GM18499 (cell line): ENCODE measurements around the gene OR5W2.
"Not testable (repeated sequence)": the region's sequence is repeated elsewhere in the genome, so short reads cannot be mapped to it uniquely, and the experiment has no call there.

Source experiments
- ATAC-seq: cut with Tn5 transposase; IDR thresholded peaks from one replicate; pipeline ENCODE4 v1.9.1; 2021; ENCODE audit warnings: moderate number of reproducible peaks; ENCODE audit not compliant: insufficient read depth, unreplicated experiment

The OR5W2 gene

DNA sequence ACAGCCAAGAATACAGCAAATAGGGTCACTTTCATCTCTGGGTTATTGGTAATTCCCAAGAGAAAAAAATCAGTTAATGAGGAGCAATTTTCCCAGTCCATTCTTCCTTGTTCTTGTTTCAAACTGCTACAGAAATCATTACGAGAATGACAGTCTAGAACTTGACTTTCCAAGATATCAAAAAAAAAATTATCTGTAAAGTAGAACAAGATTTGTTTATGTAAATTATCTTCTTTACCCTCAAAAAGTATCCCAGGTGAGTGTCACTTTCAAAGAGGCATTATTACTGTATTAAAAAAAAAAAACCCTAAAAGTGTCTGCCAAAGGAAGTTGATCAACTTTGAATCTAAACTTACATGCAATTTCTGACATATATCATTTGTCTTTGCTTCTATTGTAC, at the start of gene OR5W2:
Gene OR5W2, minus strand, starts transcription at position 101 of the 400 bp plus-strand sequence. Its CDS starts 0 bp downstream, at position 101.
- no peak for ATAC-seq

DNA sequence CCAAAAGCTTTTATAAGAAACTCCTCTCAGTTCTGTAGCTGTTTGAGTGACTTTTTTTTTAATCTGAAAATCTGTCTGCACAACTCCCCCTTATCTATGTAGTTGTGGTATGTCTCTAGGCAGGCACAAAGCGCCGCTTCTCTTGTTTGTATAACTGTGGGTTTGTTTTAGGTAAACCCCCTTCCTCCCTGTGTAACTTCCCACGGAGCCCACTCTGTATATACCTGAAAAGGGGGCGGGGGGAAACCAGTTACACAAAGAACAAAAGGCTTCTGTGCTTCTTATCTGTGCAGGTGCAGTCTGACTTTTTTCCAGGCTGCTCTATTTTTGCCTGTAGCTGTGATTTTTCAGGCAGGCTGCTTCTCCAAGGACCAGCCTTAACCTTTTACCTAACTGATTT, 42.1 kb upstream of the OR5W2 start:
- ATAC-seq: no peak

DNA sequence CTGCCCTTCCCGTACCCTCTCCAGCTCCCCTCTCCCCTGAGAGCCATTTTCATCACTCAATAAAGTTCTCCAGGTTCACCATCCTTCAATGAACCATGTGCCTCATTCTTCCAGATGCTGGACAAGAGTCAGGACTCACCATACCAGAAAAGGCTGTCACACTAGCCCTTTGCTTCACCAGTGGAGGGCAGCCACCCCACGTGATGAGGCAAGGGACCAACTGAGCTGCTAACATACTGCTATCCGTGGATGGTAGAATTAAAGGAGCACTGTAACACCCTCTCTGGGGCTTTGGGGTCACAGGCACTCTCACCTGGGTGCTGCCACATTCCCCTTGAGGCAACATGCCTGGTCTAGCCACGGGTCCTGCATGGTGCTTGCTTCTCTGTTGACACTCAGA, 34.9 kb upstream of the OR5W2 start:
- ATAC-seq: no peak

DNA sequence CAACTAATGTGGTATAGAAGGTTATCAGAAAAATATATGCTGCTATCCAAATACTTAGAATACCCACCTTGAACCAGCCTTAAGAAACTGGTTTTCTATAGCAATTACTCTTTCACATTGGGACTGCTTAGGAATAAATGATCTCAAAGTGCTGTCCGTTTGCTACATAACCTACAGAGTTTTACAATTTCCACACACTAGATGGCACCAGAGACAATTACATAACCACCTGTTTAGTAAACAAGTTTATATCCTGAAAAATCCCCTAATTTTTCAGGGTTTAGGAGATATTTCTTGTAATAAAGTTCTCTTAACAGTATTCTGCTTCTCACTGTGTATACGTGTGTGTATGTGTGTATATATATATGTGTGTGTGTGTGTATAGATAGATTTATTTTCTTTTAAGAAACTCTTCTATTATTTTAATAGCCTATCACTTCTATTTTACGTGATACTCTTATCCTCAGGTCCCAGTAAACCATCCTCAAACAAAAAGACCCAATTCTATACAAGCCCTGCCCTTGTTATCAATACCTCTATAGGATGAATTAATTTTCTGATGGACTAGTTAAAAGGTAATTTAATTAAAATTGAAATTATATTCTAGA, 28.5 kb upstream of the OR5W2 start:
- ATAC-seq: no peak

DNA sequence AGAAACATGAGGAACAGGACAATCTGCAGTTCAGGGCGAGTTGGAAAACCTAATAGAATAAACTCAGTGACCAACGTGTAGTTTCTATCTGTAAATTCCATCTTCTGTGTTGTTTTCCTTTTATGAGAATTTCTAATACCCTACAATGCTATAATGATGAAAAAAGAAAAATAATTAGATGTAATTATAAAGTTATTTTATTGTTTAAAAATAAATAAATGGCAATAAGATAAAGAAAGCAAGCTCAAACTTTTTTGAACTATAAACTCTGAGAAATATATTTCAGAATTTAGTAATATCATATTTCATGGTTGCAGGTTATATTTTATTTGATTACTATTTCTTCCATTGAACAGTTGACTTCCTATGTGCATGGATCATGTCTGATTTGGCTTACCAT, 21.9 kb upstream of the OR5W2 start, which contains the start of gene OR5I1:
Gene OR5I1, minus strand, starts transcription at position 101 of the 400 bp plus-strand sequence. Its CDS starts 0 bp downstream, at position 101.
- no peak for ATAC-seq

DNA sequence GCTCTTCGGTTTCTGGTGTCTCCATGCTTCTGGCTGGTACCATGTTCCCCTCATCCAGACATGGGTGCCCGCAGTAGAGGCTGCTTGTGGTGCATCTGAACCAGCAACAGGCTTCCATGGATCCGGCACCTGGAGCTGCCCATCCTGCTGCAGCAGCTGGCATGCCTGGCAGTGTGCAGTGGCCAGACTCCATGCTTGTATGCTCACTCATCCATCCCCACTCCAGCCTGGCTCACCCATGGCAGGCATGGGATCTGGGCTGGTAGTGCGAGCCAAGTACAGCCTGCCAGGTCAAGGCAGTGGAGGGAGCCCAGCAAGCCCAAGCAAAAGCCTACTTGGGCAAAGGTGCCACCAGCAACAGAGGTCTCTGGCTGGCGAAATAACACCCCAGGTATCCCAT, 6.2 kb upstream of the OR5W2 start:
- ATAC-seq: no peak

DNA sequence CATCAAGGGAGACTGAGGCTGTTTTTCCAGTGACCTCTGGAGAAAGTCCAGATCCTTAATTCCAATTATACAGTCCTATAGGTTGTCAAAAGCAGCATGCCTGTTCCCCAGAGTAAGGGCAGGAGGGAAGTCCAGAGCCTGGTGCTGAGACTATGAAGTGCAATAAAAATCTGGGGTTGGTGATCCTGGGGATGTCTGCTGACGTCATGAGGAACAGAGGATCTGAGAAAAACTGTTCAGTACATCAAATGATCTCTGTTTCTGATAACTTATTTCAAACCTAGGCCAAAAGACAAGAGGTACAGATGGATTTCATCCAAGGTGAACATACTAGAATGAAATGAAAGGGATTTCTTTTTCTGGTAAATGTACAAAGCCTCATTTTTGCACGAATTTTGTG, 12.1 kb downstream of the OR5W2 start:
- ATAC-seq: no peak

DNA sequence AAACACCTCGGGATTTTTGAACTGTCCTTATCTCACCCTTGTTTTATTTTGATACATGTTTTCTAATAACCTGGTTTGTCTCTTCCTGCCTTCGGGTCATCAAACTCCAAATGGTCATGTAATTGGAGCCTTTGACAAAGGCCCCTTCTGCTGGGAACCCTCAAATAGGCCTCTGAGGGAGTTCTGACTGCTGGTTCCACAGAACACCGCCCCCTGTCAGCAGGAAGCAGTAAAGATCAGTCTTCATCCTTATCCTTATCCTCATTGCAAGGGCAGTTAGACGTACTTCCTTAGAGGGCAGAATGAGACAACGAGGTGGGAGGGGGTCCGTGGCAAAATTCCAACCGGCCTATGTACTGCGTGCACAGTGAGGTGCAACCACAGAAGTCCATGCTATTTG, 19.2 kb downstream of the OR5W2 start:
- ATAC-seq: no peak

DNA sequence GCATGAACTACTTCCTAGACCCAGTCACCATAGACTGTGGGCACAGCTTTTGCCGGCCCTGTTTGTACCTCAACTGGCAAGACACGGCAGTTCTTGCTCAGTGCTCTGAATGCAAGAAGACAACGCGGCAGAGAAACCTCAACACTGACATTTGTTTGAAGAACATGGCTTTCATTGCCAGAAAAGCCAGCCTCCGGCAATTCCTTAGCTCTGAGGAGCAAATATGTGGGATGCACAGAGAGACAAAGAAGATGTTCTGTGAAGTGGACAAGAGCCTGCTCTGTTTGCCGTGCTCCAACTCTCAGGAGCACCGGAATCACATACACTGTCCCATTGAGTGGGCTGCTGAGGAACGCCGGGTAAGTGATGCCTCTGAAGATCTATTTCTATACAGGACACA, 28.9 kb downstream of the OR5W2 start:
- ATAC-seq: not testable (repeated sequence)

DNA sequence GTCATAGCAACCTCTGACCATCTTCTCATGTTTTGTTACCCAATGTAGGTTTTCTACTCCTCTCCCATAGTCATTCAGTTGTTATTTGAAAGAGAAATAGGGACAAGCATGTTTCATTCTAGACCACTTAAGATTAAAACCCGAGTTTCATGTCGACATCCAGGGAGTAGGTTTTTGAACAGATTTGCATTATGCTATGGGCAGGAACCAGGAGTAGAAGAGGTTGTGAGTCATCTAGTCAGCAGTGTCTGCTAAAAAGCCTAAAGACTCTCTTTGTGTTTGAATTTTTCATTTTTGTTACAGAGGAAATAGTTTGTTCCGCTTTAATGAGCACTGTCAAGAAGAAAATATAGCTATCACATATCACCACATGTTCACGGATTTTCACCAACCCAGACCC, 29.4 kb downstream of the OR5W2 start:
- not testable (repeated sequence) for ATAC-seq

DNA sequence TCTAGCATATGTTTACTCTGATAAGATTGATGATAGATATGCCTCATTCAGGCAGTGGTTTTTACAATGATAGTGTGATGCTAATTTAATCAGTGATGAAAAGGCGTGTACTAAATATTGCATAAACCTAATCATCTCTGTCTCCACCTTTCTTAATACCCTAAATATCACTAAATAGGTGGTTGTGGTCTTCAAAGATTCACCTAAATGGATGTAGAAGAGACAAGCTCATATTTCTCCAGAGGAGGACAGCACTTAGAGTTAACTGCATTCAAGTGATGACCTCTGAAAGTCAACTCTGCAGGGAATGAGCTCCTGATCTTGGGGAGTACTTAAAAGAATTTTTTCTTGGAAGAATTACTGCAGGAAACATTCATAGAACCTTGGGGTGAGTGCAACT, 31.4 kb downstream of the OR5W2 start, which contains the start of gene TRIM51:
Gene TRIM51, plus strand, starts transcription at position 301 of the 400 bp plus-strand sequence. CDS start 2,132 bp downstream, outside the sequence.
- ATAC-seq: not testable (repeated sequence)

DNA sequence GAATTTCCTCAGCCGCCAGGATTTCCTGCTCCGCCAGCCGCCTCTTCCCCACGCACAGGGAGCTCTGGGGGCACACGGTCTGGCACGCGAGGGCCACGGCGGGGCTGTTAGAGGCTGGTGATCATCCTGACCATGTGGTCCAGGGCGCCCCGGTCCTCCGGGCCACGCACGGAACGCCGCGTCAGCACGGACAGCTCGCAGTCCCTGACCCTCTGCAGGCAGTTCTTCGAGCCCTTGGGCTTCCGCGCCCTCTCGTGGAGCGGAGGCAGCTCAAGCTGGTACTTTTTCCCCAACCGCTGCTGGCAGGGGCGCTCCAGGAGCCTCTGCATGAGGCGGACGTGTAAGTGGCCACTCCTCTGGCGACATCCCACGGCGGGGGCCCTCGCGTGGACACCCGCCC, 41.2 kb downstream of the OR5W2 start:
- ATAC-seq: not testable (repeated sequence)

DNA sequence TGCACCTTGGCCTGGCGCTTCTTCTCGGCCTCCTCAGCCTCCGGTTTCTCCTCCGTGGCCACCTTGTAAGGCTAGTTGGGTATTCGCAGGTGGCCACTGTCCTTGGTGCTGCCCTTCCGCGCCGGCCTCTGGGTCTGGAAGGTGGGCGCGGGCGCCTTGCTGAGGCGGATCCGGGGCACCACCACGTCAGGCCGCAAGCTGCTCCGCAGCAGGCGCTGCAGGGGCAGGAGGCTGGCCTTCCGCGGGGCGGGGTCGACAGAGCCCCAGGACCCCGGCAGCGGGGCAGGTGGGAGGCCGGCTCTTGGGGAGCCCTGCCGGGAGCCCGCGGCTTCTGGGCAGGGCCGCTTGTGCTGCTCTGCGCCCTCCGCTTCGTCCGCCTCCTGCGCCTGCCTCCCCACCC, 41.7 kb downstream of the OR5W2 start:
- ATAC-seq: not testable (repeated sequence)

DNA sequence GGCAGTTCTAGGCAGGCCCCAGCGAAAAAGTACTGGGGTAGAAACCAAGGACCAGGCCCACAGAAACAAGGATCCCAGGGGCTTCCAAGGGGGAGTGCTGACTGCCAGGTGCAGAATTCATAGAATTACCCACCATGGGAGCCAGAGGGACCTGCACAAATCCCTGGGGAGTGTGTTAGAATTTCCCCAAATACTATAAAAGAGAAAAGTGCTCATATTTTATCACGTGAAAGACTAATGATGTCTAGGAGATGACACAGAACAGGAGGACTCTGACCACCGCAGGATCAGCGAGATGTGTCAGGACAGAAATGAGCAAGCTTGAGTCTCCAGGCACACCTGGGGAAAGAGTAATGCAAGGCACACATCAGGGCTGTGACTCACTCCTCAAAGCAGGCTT, 47.0 kb downstream of the OR5W2 start:
- not testable (repeated sequence) for ATAC-seq
